HG03565 (cell line): ENCODE results near the gene SERINC3.

Experiments
- ATAC-seq: cut with Tn5 transposase; IDR thresholded peaks from one replicate; pipeline ENCODE4 v1.9.1; 2021; ENCODE audit warnings: mild to moderate bottlenecking, moderate library complexity; ENCODE audit not compliant: unreplicated experiment

The SERINC3 gene

GRCh38 chr20:44533928-44534327, 12.1 kb upstream of the SERINC3 start:
- no peak for ATAC-seq

- ATAC-seq: no peak
Measured at GRCh38 chr20:44532981-44533331, 11.1 kb upstream of the SERINC3 start.

DNA sequence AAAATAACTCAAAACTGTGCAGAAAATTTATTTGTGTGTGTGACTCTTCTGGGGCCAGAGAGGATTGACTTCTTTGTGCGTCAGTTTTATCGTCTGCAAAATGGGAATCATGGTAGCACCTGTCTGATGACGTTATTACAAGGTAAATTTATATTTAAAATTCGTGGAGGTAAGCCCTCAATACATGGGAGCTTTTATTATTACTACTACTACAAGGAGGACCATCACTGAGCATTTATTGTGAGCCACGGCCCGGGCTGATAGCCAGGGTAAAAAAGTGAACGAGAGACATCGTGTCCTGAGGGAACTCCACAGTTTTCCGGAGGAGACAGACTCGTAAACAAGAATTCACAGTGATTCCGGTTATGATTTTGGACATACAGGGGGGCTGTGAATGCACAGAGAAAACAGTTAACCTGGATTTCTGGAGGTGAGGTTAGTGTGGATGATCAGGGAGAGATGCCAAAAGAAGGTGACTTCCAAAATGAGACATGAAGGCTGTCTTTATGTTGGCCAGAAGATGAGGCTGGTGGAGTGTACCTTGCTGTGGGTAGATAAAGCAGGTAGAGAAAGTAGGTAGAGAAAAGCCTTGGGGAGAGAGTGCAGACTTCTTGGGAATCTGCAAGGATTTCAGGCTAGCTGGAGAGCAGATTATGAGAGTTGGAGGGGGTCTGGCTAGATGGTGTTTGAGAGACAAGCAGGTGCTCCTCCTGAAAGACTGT, 10.6 kb upstream of the SERINC3 start:
- ATAC-seq: no peak

DNA sequence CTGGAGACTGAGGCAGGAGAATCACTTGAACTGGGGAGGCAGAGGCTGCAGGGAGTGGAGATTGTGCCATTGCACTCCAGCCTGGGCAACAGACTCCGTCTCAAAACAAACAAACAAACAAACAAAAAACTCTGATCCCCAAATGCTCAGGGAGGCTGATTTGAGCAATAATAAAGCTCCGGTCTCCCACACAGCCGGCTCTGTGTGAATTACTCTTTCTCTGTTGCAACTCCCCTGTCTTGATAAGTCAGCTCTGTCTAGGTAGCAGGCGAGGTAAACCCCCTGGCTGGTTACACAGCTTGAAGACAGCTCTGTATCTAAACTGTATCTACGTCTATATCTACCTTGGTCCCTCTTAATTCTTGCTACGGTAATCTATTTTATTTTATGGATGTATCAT, 6.4 kb upstream of the SERINC3 start:
- ATAC-seq: no peak

DNA sequence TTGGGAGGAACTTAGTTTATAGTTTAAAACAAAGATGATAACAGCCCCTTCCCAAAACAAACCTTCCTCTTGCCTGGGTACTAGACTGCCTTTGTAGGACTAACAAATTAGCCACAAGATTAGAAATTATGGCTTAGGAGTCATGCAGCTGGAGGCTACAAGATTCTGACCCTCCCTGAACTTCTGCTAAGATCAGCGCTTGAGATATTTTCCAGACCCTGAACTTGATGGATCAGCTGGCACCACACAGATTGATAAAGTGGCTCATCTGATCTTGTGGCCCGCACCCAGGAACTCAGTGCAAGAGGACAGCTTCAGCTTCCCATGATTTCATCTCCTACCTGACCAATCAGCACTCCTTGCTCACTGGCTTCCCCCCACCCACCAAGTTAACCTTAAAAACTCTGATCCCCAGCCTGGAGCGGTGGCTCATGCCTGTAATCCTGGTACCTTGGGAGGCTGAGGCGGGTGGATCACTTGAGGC, 5.9 kb upstream of the SERINC3 start:
- ATAC-seq: no peak

- ATAC-seq: no peak
Measured at GRCh38 chr20:44526129-44526528, 4.3 kb upstream of the SERINC3 start.

DNA sequence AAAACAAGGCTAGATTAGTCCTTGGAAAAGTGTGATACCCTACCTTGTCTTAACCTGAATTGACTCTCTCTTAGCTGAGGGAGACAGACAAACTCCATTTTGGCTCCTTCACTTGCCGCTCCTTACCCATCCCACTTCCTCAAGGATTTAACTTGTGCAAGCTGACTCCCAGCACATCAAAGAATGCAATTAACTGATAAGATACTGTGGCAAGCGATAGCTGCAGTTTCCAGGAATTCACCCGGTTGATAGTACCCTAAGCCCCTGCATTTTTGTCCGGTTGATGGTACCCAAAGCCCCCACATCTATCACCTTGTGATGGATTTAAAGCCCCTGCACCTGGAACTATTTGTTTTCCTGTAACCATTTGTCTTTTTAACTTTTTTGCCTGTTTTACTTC, 1.9 kb upstream of the SERINC3 start:
- no peak for ATAC-seq

DNA sequence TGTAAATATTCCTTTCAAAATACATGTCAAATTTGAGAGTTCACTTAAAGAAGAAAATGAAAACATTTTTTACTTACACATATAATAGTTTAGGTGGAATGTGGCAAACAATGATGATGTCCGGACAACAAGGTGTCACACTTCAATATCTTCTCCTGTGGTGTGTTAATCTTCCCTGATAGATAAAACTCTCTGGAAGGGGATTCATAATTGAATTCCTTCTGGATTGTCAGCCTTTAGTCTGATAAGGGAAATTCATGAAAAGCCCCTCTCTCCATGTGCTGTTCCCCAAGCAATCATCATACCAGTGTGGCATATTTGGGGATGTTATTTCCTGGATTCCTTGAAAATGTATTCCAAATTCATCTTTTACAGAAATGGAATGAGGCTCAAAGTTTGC, 971 bp upstream of the SERINC3 start:
- ATAC-seq: no peak

- no peak for ATAC-seq
Measured at GRCh38 chr20:44520881-44521280, 989 bp downstream of the SERINC3 start.

GRCh38 chr20:44518248-44518647, 3.6 kb downstream of the SERINC3 start:
- ATAC-seq: no peak

DNA sequence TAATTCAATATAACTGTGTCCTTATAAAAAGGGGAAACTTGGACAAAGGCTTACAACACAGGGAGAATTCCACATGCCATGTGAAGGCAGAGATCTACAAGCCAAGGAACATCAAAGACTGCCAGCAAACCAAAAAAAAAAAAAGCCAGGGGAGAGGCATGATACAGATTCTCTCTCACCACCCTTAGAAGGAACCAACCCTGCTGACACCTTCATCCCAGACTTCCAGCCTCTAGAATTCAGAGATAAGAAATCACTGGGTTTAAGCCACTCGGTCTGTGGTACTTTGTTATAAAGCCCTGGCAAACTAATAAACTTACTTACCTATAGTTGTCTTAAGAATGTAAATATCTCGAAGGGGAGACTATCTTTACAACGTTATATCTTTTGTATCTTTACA, 4.4 kb downstream of the SERINC3 start:
- no peak for ATAC-seq

GRCh38 chr20:44516491-44516890, 5.4 kb downstream of the SERINC3 start:
- ATAC-seq: no peak

DNA sequence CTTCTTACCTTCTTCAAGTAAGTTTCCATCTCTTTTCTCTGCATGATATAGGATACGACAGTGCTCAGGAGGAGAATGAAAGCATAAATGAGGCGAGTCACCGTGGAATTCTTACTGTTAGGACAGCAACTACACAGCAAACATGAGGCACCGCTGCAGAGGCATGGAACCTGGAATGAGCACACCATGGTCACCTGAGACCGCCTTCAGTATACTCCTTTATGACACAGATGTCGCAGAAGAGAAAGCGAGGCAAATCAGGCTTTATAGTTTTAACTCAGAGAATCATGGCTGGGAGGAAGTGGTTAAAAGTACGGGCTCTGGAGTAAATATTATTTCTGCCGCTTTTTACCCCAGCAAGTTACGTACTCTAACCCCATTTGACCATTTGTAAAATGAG, 8.0 kb downstream of the SERINC3 start:
- no peak for ATAC-seq

DNA sequence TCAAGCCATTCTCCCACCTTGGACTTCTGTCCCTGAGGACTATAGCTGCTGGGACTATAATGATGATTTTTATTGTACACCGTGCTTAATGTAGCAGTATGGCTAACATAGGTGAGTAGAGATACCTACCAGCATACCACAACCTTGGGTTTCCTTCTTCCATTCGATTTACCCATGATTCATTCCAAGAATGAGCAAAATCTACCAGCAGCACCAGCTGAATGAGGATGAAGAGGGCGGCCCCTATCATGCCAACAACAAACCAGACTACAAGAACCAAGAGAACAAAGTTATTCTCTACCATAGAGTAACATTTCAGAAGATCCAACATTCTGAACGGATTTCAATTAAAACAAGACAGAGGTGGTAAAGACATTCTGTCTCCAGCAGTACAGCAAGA, 12.1 kb downstream of the SERINC3 start:
- no peak for ATAC-seq

DNA sequence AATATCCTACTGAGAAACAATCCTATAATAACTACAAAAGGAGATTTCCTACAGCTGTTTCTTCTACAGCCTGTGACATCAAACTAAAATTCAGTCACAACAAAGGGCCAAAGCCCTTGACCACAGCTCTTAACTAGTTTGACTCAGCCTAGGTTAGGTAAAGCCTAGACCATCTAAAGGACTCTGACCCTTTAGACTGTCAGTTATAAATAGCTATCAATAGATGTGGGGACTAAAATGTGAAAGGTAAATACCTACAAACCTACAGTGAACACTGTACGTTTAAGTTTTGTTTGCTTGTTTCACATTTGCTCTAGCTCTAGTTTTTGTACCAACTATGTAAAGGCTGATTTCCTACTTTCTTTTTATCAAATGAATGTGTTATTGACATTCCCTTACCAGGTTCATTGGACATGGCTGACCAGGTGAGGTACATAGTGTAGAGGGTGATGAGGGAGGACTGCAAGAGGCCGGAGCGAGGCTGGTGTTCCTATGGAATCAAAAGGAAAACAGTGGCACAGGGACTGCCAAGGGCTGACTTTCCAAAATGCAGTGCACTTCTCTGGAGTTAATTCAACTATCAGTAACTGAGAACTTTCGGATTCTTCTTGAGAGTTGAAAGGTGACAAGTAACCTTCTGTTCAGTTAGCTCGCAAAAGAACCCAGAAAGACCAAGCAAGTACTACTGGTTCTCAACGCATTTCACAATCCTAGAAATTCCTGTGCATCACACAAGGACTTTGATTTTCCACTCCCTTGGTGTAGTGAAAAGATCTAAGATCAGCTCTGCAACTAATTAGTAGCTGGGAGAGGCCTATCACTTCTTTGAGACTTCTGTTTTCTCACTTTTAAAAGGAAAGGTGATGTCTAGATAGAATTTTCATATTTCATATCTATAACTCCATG, 17.2 kb downstream of the SERINC3 start:
- no peak for ATAC-seq

- ATAC-seq: no peak
Measured at GRCh38 chr20:44502968-44503367, 18.9 kb downstream of the SERINC3 start.

- no peak for ATAC-seq
Measured at GRCh38 chr20:44501448-44501847, 20.4 kb downstream of the SERINC3 start.

GRCh38 chr20:44500221-44500620, 21.6 kb downstream of the SERINC3 start:
- ATAC-seq: no peak

DNA sequence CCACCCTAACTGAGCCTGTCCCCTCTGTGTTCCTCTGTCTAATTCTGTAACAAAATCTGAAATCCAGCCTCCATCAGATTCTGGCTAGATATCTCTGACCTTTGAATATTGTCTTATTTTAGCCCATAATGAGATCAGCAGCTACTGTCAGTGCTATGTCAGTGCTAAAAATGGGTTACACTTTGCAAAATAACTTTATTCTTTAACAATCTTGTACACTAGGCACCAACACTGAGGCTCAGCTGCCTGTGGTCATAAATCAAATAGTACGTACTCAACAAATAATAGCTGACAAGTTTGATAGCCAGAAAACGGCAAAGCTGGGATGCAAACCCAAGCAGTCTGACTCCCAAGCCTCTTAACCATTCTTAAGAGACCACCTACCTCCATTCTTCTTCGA, 24.1 kb downstream of the SERINC3 start:
- ATAC-seq: no peak

DNA sequence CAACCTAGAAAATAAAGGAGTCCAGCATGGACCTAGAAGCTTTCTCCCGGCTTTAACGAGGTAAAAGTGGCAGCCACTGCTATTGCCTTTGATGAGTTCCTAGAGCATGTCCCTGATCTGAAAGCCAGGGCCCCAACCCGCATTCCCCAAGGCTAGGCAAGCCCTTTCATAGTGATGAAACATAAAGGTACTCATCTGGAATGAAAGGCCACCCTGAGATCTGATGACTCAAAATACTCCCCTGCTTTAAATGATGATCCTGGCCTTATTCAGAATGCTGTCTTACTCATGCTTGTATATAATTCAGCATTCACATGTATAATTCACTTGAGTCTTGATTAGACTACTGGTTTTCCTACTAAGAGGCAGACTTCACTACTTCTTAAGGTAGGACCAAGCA, 24.9 kb downstream of the SERINC3 start:
- ATAC-seq: no peak

- ATAC-seq: peak; percentile 50
Measured at GRCh38 chr20:44495802-44496481, 25.9 kb downstream of the SERINC3 start.

- no peak for ATAC-seq
Measured at GRCh38 chr20:44495257-44495656, 26.6 kb downstream of the SERINC3 start.
